ENCODE results near the gene STK38.

- TF ChIP-seq, protein P1, sequence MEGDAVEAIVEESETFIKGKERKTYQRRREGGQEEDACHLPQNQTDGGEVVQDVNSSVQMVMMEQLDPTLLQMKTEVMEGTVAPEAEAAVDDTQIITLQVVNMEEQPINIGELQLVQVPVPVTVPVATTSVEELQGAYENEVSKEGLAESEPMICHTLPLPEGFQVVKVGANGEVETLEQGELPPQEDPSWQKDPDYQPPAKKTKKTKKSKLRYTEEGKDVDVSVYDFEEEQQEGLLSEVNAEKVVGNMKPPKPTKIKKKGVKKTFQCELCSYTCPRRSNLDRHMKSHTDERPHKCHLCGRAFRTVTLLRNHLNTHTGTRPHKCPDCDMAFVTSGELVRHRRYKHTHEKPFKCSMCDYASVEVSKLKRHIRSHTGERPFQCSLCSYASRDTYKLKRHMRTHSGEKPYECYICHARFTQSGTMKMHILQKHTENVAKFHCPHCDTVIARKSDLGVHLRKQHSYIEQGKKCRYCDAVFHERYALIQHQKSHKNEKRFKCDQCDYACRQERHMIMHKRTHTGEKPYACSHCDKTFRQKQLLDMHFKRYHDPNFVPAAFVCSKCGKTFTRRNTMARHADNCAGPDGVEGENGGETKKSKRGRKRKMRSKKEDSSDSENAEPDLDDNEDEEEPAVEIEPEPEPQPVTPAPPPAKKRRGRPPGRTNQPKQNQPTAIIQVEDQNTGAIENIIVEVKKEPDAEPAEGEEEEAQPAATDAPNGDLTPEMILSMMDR (IDR thresholded peaks at IDR 0.05; ENCODE audit: low read depth, low read length, missing input control) = no peak
- TF ChIP-seq FOXA1 (IDR thresholded peaks at IDR 0.05) (no peak), HNF4A (conservative IDR thresholded peaks at IDR 0.05) (peak in 1 of 2 donors; percentile 39), SP1 (IDR thresholded peaks at IDR 0.05) (no peak), TAF1 (conservative IDR thresholded peaks at IDR 0.05) (no peak)
- TF ChIP-seq, protein P2, sequence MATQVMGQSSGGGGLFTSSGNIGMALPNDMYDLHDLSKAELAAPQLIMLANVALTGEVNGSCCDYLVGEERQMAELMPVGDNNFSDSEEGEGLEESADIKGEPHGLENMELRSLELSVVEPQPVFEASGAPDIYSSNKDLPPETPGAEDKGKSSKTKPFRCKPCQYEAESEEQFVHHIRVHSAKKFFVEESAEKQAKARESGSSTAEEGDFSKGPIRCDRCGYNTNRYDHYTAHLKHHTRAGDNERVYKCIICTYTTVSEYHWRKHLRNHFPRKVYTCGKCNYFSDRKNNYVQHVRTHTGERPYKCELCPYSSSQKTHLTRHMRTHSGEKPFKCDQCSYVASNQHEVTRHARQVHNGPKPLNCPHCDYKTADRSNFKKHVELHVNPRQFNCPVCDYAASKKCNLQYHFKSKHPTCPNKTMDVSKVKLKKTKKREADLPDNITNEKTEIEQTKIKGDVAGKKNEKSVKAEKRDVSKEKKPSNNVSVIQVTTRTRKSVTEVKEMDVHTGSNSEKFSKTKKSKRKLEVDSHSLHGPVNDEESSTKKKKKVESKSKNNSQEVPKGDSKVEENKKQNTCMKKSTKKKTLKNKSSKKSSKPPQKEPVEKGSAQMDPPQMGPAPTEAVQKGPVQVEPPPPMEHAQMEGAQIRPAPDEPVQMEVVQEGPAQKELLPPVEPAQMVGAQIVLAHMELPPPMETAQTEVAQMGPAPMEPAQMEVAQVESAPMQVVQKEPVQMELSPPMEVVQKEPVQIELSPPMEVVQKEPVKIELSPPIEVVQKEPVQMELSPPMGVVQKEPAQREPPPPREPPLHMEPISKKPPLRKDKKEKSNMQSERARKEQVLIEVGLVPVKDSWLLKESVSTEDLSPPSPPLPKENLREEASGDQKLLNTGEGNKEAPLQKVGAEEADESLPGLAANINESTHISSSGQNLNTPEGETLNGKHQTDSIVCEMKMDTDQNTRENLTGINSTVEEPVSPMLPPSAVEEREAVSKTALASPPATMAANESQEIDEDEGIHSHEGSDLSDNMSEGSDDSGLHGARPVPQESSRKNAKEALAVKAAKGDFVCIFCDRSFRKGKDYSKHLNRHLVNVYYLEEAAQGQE (IDR thresholded peaks at IDR 0.05) = no peak
These were observed 36.9 kb downstream of the STK38 start for GRCh38 chr6:36510365-36510764.

Data from liver (tissue), 3 donors.